Caco-2 (cell line): Measurements from ENCODE around the gene TEDC2. TPM values are rescaled to one million over a fixed set of nuclear protein-coding genes. Genes with fewer than 3 reads are reported as not detected.

Experiments used
- BruUV-seq: library from RNA; stranded (reverse); fragments of 400-500 nt; replicated peaks from 2 replicates; lab custom pipeline; 2021; lab: Mats Ljungman, UMichigan
- CTCF ChIA-PET: fragments of 300-600 bp; sonication (Branson Sonifier 250); formaldehyde crosslinking; loops from one replicate; lab custom pipeline; 2022; ENCODE audit warnings: antibody characterized with exemption; lab: Charles Lee
- POLR2A ChIA-PET: fragments of 300-600 bp; sonication (Branson Sonifier 250); formaldehyde crosslinking; loops from one replicate; lab custom pipeline; 2022; ENCODE audit warnings: antibody characterized with exemption; lab: Charles Lee
- DNase-seq, 2 experiments: peaks; one replicate each; pipeline versions ENCODE4 v3.0.0 to v3.0.0-alpha.2; 2020 to 2022
- H3K27me3 ChIP-seq: replicated peaks from 2 replicates; pipeline ENCODE4 v1.6.0; 2011; ENCODE audit warnings: low read length; ENCODE audit not compliant: control insufficient read depth, insufficient read depth
- H3K36me3 ChIP-seq: 2 replicates; pipeline ENCODE4 v1.5.1; 2011; ENCODE audit warnings: low read length; ENCODE audit not compliant: control insufficient read depth, insufficient read depth
- H3K4me1 ChIP-seq: fragments of 250-450 bp; sonication (Bioruptor Pico); 2 replicates; pipeline ENCODE4 v1.5.1; 2020; ENCODE audit warnings: mild to moderate bottlenecking
- H3K4me3 ChIP-seq: 2 replicates; pipeline ENCODE4 v1.5.1; 2011; ENCODE audit warnings: low read depth, mild to moderate bottlenecking, control low read depth, low read length
- H3K9me3 ChIP-seq: fragments of 250-450 bp; sonication (Bioruptor Pico); 2 replicates; pipeline ENCODE4 v1.5.1; 2020; ENCODE audit warnings: mild to moderate bottlenecking, moderate library complexity
- H3K27ac Mint-ChIP-seq: one replicate; pipeline ENCODE4 v1.8.0; 2022; ENCODE audit warnings: mixed read lengths; ENCODE audit not compliant: unreplicated experiment
- H3K27me3 Mint-ChIP-seq: one replicate; pipeline ENCODE4 v1.8.0; 2022; ENCODE audit warnings: mixed read lengths; ENCODE audit not compliant: insufficient read depth, unreplicated experiment
- H3K36me3 Mint-ChIP-seq: one replicate; pipeline ENCODE4 v1.8.0; 2022; ENCODE audit warnings: mild to moderate bottlenecking, mixed read lengths; ENCODE audit not compliant: insufficient read depth, unreplicated experiment
- H3K4me1 Mint-ChIP-seq: one replicate; pipeline ENCODE4 v1.8.0; 2022; ENCODE audit warnings: low read depth, mixed read lengths; ENCODE audit not compliant: unreplicated experiment
- H3K4me3 Mint-ChIP-seq: one replicate; pipeline ENCODE4 v1.8.0; 2022; ENCODE audit warnings: mild to moderate bottlenecking, moderate library complexity, mixed read lengths; ENCODE audit not compliant: unreplicated experiment
- H3K9me3 Mint-ChIP-seq: one replicate; pipeline ENCODE4 v1.8.0; 2022; ENCODE audit warnings: mixed read lengths; ENCODE audit not compliant: unreplicated experiment
- CTCF ChIP-seq, 2 experiments: fragments of 200-600 bp in 1 of 2; IDR thresholded peaks; 1 replicate in 1 of 2; 2 replicates in 1 of 2; pipeline versions ENCODE4 v1.5.1 to v1.8.0; 2011 to 2022; ENCODE audit warnings: antibody characterized with exemption in 1 of 2, control low read depth in 1 of 2, inconsistent platforms in 1 of 2, low read depth in 1 of 2, low read length in 1 of 2, mild to moderate bottlenecking in 1 of 2, moderate library complexity in 1 of 2; ENCODE audit not compliant: insufficient read depth in 1 of 2, severe bottlenecking in 1 of 2, unreplicated experiment in 1 of 2
- intact Hi-C: fragments of 100-400 bp; cut with micrococcal nuclease; formaldehyde crosslinking; loops from one replicate; pipeline ENCODE4 v1.10.0; 2022; ENCODE audit not compliant: unreplicated experiment
- total RNA-seq: library from RNA; stranded (reverse); gene quantifications from 2 replicates; pipeline ENCODE4 v1.2.3, GENCODE V29; 2022

TEDC2 gene
- total RNA-seq, 1 experiment from 2014 or later, result 29.0 TPM

GRCh38 chr16:2487903-2488531 lies 28.1 kb downstream of the TEDC2 start:
- CTCF ChIA-PET, result interaction anchor here (1.0 kb wide), 1 partner anchor 13 kb away, joined by 6 read pairs; no protein-coding TSS in a partner anchor
- POLR2A ChIA-PET, result no interaction called here
- H3K4me3 ChIP-seq, result no peak overlapping the region
- no peaks in the 10 kb centered on the region for H3K9me3 Mint-ChIP-seq
- peaks cover 17% of the 10 kb centered on the region for H3K4me1 Mint-ChIP-seq
- DNase-seq, result no peak
- H3K36me3 Mint-ChIP-seq, result peaks cover 11% of the 10 kb centered on the region
- H3K27me3 ChIP-seq, result no peaks in the 10 kb centered on the region
- H3K4me1 ChIP-seq, result no peaks in the 10 kb centered on the region
- TF ChIP-seq CTCF (IDR thresholded peaks at IDR 0.05; ENCODE audit: insufficient read depth in 1 of 2, low read depth in 1 of 2, low read length in 1 of 2, severe bottlenecking in 1 of 2, unreplicated experiment in 1 of 2), result no peak
- intact Hi-C loops, result no loop called here
- no peak overlapping the region for H3K27ac Mint-ChIP-seq
- no peaks in the 10 kb centered on the region for H3K36me3 ChIP-seq
- H3K4me3 Mint-ChIP-seq, result no peak overlapping the region
- no peaks in the 10 kb centered on the region for H3K27me3 Mint-ChIP-seq
- H3K9me3 ChIP-seq, result no peaks in the 10 kb centered on the region
- no TSS peak for BruUV-seq

- H3K9me3 ChIP-seq, result no peaks in the 10 kb centered on the region
- no peaks in the 10 kb centered on the region for H3K27me3 Mint-ChIP-seq
- no peaks in the 10 kb centered on the region for H3K9me3 Mint-ChIP-seq
- no peak overlapping the region for H3K4me3 Mint-ChIP-seq
- peaks cover 7% of the 10 kb centered on the region for H3K36me3 Mint-ChIP-seq
- CTCF ChIA-PET, result no interaction called here
- no peak overlapping the region for H3K4me3 ChIP-seq
- TF ChIP-seq CTCF (IDR thresholded peaks at IDR 0.05; ENCODE audit: insufficient read depth in 1 of 2, low read depth in 1 of 2, low read length in 1 of 2, severe bottlenecking in 1 of 2, unreplicated experiment in 1 of 2), result no peak
- no peaks in the 10 kb centered on the region for H3K36me3 ChIP-seq
- H3K4me1 ChIP-seq, result no peaks in the 10 kb centered on the region
- no peaks in the 10 kb centered on the region for H3K27me3 ChIP-seq
- no TSS peak for BruUV-seq
- no peak for DNase-seq
- POLR2A ChIA-PET, result no interaction called here
- H3K27ac Mint-ChIP-seq, result no peak overlapping the region
- intact Hi-C loops, result no loop called here
- H3K4me1 Mint-ChIP-seq, result peaks cover 7% of the 10 kb centered on the region
These were observed 29.7 kb downstream of the TEDC2 start for GRCh38 chr16:2489581-2489980.

GRCh38 chr16:2490190-2491105 lies 30.5 kb downstream of the TEDC2 start:
- POLR2A ChIA-PET, result no interaction called here
- Histone ChIP-seq H3K4me1 (no peaks in the 10 kb centered on the region), H3K27me3 (no peaks in the 10 kb centered on the region), H3K9me3 (no peaks in the 10 kb centered on the region), H3K36me3 (no peaks in the 10 kb centered on the region), H3K4me3 (no peak overlapping the region)
- peaks cover 5% of the 10 kb centered on the region for H3K36me3 Mint-ChIP-seq
- no peaks in the 10 kb centered on the region for H3K4me1 Mint-ChIP-seq
- intact Hi-C loops, result no loop called here
- H3K27me3 Mint-ChIP-seq, result no peaks in the 10 kb centered on the region
- H3K9me3 Mint-ChIP-seq, result no peaks in the 10 kb centered on the region
- no peak for TF ChIP-seq CTCF (IDR thresholded peaks at IDR 0.05; ENCODE audit: insufficient read depth in 1 of 2, low read depth in 1 of 2, low read length in 1 of 2, severe bottlenecking in 1 of 2, unreplicated experiment in 1 of 2)
- H3K27ac Mint-ChIP-seq, result no peak overlapping the region
- BruUV-seq, result no TSS peak
- CTCF ChIA-PET, result no interaction called here
- DNase-seq, result no peak
- H3K4me3 Mint-ChIP-seq, result no peak overlapping the region
